A673 (cell line): ENCODE data around the gene ROGDI. TPM values are rescaled to one million over a fixed set of nuclear protein-coding genes. Genes with fewer than 3 reads are reported as not detected.

Experiments
- BruUV-seq: library from RNA; stranded (reverse); fragments of 400-500 nt; replicated peaks from 2 replicates; lab custom pipeline; 2021; lab: Mats Ljungman, UMichigan
- CTCF ChIA-PET: fragments of 300-600 bp; sonication (Branson Sonifier 250); formaldehyde crosslinking; loops from one replicate; lab custom pipeline; 2022; ENCODE audit warnings: antibody characterized with exemption; lab: Charles Lee
- POLR2A ChIA-PET: fragments of 300-600 bp; sonication (Branson Sonifier 250); formaldehyde crosslinking; loops from one replicate; lab custom pipeline; 2022; ENCODE audit warnings: antibody characterized with exemption; ENCODE audit not compliant: low non-redundant PET; lab: Charles Lee
- DNase-seq: peaks from one replicate; pipeline ENCODE4 v3.0.0-alpha.2; 2015; ENCODE audit warnings: low spot score
- H3K27ac ChIP-seq: fragments of 200-600 bp; sonication (generic); 2 replicates; pipeline ENCODE4 v1.5.1; 2016; ENCODE audit warnings: mixed run types, low read depth, mild to moderate bottlenecking, mixed read lengths, antibody characterized with exemption, low read length; ENCODE audit not compliant: poor library complexity, severe bottlenecking
- H3K27me3 ChIP-seq: fragments of 200-600 bp; sonication (generic); replicated peaks from 2 replicates; pipeline ENCODE4 v1.6.1; 2017; ENCODE audit warnings: mixed run types, low read depth, mild to moderate bottlenecking, mixed read lengths, antibody characterized with exemption, low read length; ENCODE audit not compliant: insufficient read depth, poor library complexity
- H3K36me3 ChIP-seq: fragments of 200-600 bp; sonication (generic); 2 replicates; pipeline ENCODE4 v1.6.1; 2016; ENCODE audit warnings: mixed run types, mild to moderate bottlenecking, mixed read lengths, antibody characterized with exemption, low read length; ENCODE audit not compliant: insufficient read depth, poor library complexity, severe bottlenecking
- H3K4me1 ChIP-seq: fragments of 200-600 bp; sonication (generic); 2 replicates; pipeline ENCODE4 v1.6.1; 2017; ENCODE audit warnings: mixed run types, mild to moderate bottlenecking, mixed read lengths, antibody characterized with exemption, low read length; ENCODE audit not compliant: insufficient read depth, poor library complexity, severe bottlenecking
- H3K4me3 ChIP-seq: fragments of 200-600 bp; sonication (generic); 2 replicates; pipeline ENCODE4 v1.5.1; 2016; ENCODE audit warnings: low read depth, mixed run types, mild to moderate bottlenecking, mixed read lengths, low read length; ENCODE audit not compliant: poor library complexity, severe bottlenecking
- H3K9me3 ChIP-seq: fragments of 200-600 bp; sonication (generic); 2 replicates; pipeline ENCODE4 v1.6.1; 2016; ENCODE audit warnings: mixed run types, low read depth, mild to moderate bottlenecking, mixed read lengths, antibody characterized with exemption, low read length; ENCODE audit not compliant: poor library complexity, severe bottlenecking
- EZH2 ChIP-seq: fragments of 200-600 bp; sonication (generic); IDR thresholded peaks from 2 replicates; pipeline ENCODE4 v1.6.1; 2017; ENCODE audit warnings: borderline replicate concordance, low read depth, mild to moderate bottlenecking, mixed read lengths, antibody characterized with exemption, low read length; ENCODE audit not compliant: poor library complexity, severe bottlenecking
- intact Hi-C: fragments of 100-400 bp; cut with micrococcal nuclease; formaldehyde crosslinking; loops from one replicate; pipeline ENCODE4 v1.10.0; 2022; ENCODE audit not compliant: unreplicated experiment
- total RNA-seq: library from RNA; stranded (reverse); gene quantifications from 2 replicates; pipeline ENCODE4 v1.2.3, GENCODE V29; 2021
- TF ChIP-seq, protein P1 (sequence below): fragments of 300-800, 200-600 bp; sonication (generic); conservative IDR thresholded peaks from 2 replicates; pipeline ENCODE4 v1.5.1; 2017; ENCODE audit warnings: low read depth, mild to moderate bottlenecking, antibody characterized with exemption, low read length, moderate library complexity, mixed read lengths

Gene ROGDI
- total RNA-seq, 1 experiment from 2014 or later = 2.9 TPM

DNA sequence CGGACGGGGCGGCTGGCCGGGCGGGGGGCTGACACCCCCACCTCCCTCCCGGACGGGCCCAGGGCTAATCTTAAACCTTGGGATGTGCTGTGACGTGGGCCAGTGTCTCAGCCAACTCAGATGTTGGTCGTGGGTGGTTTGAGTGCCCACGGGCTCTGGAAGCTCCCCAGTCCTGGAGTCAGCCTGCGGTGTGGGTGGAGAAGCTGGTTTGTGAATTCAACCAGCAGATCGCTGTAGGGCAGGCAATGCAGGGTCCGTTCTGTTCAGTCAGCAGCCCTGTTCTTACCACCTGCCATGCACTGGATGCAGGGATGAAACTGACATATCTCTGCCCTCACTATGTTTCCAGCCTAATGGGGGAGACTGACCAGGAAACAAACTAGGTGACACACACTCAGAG is 27.4 kb downstream of the ROGDI start:
- no peak for DNase-seq
- TF ChIP-seq, protein P1, sequence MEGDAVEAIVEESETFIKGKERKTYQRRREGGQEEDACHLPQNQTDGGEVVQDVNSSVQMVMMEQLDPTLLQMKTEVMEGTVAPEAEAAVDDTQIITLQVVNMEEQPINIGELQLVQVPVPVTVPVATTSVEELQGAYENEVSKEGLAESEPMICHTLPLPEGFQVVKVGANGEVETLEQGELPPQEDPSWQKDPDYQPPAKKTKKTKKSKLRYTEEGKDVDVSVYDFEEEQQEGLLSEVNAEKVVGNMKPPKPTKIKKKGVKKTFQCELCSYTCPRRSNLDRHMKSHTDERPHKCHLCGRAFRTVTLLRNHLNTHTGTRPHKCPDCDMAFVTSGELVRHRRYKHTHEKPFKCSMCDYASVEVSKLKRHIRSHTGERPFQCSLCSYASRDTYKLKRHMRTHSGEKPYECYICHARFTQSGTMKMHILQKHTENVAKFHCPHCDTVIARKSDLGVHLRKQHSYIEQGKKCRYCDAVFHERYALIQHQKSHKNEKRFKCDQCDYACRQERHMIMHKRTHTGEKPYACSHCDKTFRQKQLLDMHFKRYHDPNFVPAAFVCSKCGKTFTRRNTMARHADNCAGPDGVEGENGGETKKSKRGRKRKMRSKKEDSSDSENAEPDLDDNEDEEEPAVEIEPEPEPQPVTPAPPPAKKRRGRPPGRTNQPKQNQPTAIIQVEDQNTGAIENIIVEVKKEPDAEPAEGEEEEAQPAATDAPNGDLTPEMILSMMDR = no peak
- TF ChIP-seq EZH2 = no peak
- no peak overlapping the region for H3K4me3 ChIP-seq
- H3K27me3 ChIP-seq = no peaks in the 10 kb centered on the region
- ChIA-PET POLR2A (no interaction called here), CTCF (no interaction called here)
- intact Hi-C loops = no loop called here
- no peaks in the 10 kb centered on the region for H3K9me3 ChIP-seq
- no peaks in the 10 kb centered on the region for H3K36me3 ChIP-seq
- BruUV-seq = no TSS peak
- H3K4me1 ChIP-seq = no peaks in the 10 kb centered on the region
- no peak overlapping the region for H3K27ac ChIP-seq

DNA sequence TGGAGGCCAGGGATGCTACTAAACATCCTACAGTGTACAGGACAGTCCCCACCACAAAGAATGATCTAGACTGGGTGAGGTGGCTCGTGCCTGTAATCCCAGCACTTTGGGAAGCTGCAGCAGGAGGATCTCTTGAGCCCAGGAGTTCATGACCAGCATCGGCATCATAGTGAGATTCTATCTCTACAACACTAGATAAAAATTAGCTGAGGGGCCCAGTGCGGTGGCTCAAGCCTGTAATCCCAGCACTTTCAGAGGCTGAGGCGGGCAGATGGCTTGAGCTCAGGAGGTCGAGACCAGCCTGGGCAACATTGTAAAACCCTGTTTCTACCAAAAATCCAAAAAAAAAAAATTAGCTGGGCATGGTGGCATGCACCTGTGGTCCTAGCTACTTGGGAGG is 30.1 kb downstream of the ROGDI start:
- Histone ChIP-seq H3K27me3 (no peaks in the 10 kb centered on the region), H3K9me3 (no peaks in the 10 kb centered on the region), H3K4me1 (peaks cover 8% of the 10 kb centered on the region), H3K36me3 (no peaks in the 10 kb centered on the region), H3K27ac (no peak overlapping the region), H3K4me3 (no peak overlapping the region)
- intact Hi-C loops = no loop called here
- ChIA-PET CTCF (no interaction called here), POLR2A (no interaction called here)
- TF ChIP-seq EZH2 = no peak
- TF ChIP-seq, protein P1 = no peak
- BruUV-seq = no TSS peak
- DNase-seq = no peak

DNA sequence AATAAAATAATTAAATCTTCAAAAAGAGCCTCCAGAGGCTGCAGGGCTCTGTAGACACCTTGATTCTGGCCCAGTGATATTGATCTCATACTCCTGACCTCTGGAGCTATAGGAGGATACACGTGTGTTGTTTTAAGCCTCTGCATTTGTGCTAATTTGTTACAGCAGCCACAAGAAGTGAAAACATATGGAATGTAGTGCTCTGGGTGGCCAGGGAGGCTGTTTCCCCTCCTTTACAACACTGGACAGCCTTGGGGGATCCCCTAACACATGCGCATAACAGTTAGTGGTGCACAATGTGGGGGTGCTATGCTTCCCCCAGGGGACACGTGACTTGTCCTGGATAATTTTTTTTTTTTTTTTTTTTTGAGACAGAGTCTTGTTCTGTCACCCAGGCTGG is 30.8 kb downstream of the ROGDI start:
- H3K36me3 ChIP-seq = no peaks in the 10 kb centered on the region
- no TSS peak for BruUV-seq
- intact Hi-C loops = no loop called here
- no peaks in the 10 kb centered on the region for H3K9me3 ChIP-seq
- no peaks in the 10 kb centered on the region for H3K27me3 ChIP-seq
- no peak overlapping the region for H3K27ac ChIP-seq
- ChIA-PET CTCF (no interaction called here), POLR2A (no interaction called here)
- H3K4me1 ChIP-seq = peaks cover 8% of the 10 kb centered on the region
- no peak for DNase-seq
- TF ChIP-seq, protein P1 = no peak
- TF ChIP-seq EZH2 = no peak
- H3K4me3 ChIP-seq = no peak overlapping the region
